Activated naive CD4-positive, alpha-beta T cell treated with anti-CD3 and anti-CD28 coated beads, Interleukin-2, amount 50 U/mL, for 16 hours (primary cell): Measurements from ENCODE around the gene PRR30.

Experiments
- DNase-seq: peaks from one replicate; pipeline ENCODE4 v3.0.0-alpha.2; 2020

Gene PRR30

GRCh38 chr2:27152796-27153464 is 13.7 kb upstream of the PRR30 start:
- no peak for DNase-seq

- DNase-seq: no peak
Measured at GRCh38 chr2:27152102-27152795, 13.0 kb upstream of the PRR30 start.

- no peak for DNase-seq
Measured at GRCh38 chr2:27150639-27151230, 11.5 kb upstream of the PRR30 start.

GRCh38 chr2:27149570-27150405 is 10.6 kb upstream of the PRR30 start:
- DNase-seq: no peak

DNA sequence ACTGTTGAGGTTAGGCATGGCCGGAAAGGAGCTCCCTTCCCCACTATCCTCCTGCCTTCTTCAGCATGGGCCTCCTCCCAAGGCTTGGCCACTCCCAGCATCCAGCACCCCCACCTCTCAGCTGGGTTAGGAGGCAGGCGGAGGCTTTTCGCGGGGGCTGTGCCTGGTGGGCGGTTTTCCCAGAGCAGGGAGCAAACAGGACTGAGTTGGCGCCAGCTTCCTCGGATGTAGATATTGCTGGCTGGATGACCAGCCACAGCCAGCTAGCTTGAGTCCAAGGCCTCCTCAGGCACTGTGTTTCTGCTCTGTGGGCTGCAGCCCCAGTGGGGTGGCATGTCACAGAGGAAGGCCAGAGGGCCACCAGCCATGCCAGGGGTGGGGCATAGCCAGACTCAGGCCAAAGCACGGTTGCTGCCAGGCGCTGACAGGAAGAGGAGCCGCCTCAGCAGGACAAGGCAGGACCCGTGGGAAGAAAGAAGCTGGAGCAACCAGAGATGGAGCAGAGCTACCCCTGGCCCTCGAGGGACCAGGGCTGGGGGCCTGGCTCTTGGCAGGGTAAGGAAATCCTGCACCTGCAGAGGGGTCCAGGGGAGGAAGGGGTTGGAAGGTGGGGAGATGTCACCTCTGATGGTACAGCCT is 9.7 kb upstream of the PRR30 start, which contains the start of gene TCF23:
Gene TCF23 (plus strand): TSS at position 204 of the 639 bp plus-strand sequence. CDS start 130 bp downstream, at position 334.
- no peak for DNase-seq

DNA sequence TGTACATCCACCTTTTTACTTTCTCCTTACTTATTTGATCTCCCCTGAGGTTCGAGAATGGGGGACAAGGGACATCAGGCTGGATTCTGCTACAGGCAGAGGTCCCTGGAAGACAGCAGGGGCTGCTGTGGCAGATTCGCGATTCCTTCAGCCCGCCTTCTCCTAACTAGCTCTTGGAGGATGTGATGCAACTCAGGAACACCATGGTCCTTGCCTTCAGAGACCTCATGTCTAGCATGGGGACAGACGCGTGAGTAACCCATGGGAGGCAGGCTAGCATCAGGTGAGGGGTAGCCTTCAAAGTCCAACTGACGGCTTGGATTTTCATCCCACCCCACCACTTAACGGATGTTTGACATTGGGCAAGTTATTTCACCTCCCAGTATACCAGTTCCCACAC is 8.7 kb upstream of the PRR30 start:
- DNase-seq: no peak

DNA sequence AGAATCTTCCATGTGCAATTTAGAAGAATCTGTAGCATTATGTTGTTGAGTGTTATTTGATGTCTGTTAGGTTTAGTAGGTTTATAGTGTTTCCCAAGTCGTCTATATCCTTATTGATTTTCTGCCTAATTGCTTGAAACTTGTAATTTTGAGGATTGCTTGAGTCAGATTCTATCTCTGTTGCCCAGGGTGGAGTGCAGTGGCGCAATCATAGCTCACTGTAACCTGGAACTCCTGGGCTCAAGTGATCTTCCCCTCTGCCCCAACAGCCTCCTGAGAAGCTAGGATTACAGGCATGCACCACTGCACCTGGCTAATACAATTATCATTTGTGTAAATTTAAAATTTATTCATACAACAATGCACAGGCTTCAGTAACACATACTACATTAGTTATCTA is 6.5 kb upstream of the PRR30 start:
- no peak for DNase-seq

GRCh38 chr2:27143285-27143684 is 4.1 kb upstream of the PRR30 start:
- DNase-seq: no peak

DNA sequence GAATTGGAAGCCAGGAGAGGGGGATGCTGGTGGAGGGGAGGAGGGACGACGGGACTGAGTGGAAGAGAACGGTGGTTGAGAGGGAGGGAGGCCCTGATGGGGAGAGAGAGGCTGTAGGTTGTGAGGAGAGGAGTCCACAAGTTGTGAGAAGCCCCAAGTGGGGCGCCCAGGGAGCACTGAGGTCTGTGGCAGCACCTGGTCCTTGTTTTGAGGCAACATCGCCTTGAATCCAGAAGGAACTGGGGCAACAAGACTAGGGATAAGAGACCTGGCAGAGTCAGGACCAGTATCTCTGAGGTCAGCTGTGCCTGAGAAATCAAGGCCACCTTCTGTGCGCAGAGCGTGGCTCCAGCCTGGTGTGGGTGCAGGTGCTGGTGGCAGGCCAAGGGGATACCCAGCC is 1.1 kb downstream of the PRR30 start:
- no peak for DNase-seq

GRCh38 chr2:27137322-27137935 is 1.8 kb downstream of the PRR30 start:
- no peak for DNase-seq

- DNase-seq: no peak
Measured at GRCh38 chr2:27136751-27137150, 2.5 kb downstream of the PRR30 start.

DNA sequence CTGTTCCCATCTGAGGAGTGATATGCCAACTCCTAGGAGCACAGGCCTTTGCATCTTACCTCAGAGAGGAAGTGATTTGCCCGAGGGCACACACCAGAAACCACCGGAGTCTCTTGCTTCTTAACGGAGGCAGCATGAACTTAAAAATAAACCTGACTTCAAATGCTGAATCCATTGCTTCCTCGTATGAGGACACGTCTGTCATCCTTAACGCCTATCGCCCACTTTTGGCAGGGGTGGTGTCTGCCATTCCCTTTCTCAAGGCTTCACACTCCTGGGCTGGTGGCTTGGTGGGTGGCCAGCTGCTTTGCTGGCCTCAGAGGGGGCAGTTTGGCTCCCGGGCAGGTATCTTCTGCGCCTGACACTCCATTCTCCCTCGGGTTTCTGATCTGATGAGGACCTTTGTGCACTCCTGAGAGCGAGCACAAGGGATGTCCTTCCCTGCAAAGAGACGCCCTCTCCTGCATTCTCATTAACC is 3.7 kb downstream of the PRR30 start:
- DNase-seq: no peak

DNA sequence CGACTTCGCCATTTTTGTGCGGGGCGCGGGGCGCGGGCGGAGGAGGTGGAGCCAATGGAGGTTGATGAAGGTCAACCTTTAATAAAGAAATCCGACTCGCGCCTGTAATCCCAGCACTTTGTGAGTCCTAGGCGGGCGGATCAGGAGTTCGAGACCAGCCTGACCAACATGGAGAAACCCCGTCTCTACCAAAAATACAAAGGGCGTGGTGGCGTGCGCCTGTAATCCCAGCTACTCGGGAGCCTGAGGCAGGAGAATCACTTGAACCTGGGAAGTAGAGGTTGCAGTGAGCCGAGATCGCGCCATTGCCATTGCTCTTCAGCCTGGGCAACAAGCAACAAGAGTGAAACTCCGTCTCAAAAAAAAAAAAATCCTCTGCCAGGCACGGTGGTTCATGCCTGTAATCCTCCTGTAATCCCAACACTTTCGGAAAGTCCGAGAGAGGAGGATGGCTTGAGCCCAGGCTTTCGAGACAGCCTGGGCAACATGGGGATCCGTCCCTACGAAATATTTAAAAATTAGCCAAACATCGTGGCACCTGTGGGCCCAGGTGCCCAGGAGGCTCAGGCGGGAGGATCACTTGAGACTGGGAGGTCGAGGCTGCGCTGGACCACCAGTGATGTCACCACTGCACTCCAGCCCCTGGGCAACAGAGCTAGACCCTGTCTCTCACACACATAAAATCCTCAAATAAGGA is 4.3 kb downstream of the PRR30 start:
- no peak for DNase-seq

DNA sequence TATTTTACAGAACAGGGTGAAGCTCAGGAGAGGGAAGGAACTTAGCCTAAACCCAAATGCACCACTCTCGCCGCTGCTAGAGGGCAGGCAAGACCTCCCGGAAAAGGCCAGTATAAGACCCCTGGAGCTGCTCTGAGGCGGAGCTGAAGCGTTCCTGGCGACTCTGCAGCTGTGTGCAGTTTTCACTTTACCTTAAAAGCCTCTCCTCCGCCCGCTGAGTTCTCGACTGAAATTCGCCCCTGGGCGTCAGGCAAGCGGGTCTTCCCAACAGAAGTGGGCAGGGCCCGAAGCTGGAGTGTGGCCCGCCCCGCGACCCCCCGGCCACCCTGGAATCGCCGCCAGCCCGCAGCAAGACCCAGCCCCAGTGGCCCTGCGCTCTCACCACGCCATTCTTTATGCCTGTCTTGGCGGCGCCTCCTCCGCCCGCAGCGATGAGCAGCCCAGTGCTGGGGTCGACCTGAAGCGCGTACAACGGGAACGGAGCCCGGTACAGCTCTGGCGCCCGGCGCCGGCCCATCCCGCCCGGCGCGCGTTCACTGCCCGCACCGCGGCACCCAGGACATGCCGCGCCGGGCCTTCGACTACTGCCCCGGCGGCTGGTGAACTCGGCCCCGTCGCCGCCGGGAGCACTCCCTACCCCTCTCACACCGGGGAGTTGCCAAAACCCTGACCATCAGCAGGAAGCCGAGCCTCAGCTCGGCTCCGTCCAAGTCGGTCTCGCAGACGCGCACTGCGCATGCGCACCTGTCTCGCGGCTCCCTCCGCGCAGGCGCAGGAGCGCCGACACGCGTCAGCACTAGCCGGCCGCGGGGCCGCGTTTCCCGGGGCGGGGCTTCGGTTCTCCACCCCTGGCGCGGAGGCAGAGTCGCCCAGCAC is 5.1 kb downstream of the PRR30 start, which contains the start of gene PREB:
Gene PREB (minus strand): TSS at position 732 of the 876 bp plus-strand sequence. CDS start 215 bp downstream, at position 517.
- DNase-seq: peak; percentile 99

GRCh38 chr2:27133195-27133875 is 5.9 kb downstream of the PRR30 start:
- DNase-seq: peak; percentile 31

DNA sequence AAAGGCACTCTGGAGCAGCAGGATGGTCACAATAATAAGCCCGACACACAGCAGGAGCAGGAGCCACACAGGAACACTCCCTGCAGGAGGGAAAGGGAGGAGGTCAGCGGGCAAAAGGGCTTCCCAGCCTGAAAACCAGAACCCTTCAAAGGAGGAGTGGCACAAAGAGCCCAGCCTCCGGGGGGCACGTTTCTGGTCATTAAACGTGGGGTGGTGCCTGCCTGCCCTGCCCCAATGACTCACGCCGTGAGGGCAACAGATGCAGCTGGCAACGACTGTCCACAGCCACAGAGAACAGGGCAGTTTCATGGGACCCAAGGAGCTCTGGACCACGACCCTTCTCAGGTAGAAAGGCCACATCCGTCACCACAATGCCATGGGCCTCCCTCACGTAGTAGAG is 7.8 kb downstream of the PRR30 start:
- DNase-seq: no peak

DNA sequence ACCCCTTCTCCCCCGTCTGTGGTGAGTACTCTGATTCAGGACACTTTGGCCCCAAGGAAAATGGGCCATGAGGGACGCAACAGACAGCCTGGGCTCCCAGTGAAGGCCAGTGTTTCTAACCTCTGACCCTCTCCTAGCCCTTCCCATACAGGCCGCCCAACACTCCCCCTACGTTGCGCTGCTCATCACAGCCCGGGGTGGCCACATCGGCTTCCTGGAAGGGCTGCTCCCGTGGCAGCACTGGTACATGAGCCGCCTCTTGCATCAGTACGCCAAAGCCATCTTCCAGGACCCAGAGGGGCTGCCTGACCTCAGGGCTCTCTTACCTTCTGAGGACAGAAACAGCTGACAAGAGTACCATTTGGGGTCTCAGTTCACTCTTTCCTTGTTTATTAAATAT is 8.8 kb downstream of the PRR30 start:
- no peak for DNase-seq

GRCh38 chr2:27128668-27129571 is 10.3 kb downstream of the PRR30 start:
- no peak for DNase-seq
